GM19239 (cell line): ENCODE data around the gene KSR2.
"Not testable (repeated sequence)": the region's sequence is repeated elsewhere in the genome, so short reads cannot be mapped to it uniquely, and the experiment has no call there.

Experiments used
- DNase-seq: peaks from one replicate; pipeline ENCODE4 v3.0.0; 2011; ENCODE audit warnings: low spot score; ENCODE audit not compliant: insufficient read length
- FAIRE-seq: peaks from 2 replicates; lab custom pipeline; 2011; peaks lifted over from hg19 to GRCh38; lab: Jason Lieb, UNC

The KSR2 gene

GRCh38 chr12:117863002-117863709, 105.6 kb downstream of the KSR2 start:
- DNase-seq: no peak
- FAIRE-seq: no peak

- no peak for DNase-seq
- no peak for FAIRE-seq
Observed at GRCh38 chr12:117861691-117862090, 107.1 kb downstream of the KSR2 start.

GRCh38 chr12:117860787-117861290, 108.0 kb downstream of the KSR2 start:
- FAIRE-seq, DNase-seq: not testable (repeated sequence)

GRCh38 chr12:117860111-117860510, 108.7 kb downstream of the KSR2 start:
- DNase-seq: no peak
- no peak for FAIRE-seq

GRCh38 chr12:117857632-117858612, 110.9 kb downstream of the KSR2 start:
- DNase-seq: peak; percentile 41
- peak; percentile 72 for FAIRE-seq

- not testable (repeated sequence) for DNase-seq, FAIRE-seq
Observed at GRCh38 chr12:117857139-117857538, 111.7 kb downstream of the KSR2 start.

GRCh38 chr12:117855165-117855564, 113.6 kb downstream of the KSR2 start:
- DNase-seq: no peak
- FAIRE-seq: no peak

GRCh38 chr12:117854339-117855012, 114.3 kb downstream of the KSR2 start:
- DNase-seq: peak; percentile 29
- peak; percentile 11 for FAIRE-seq

- no peak for FAIRE-seq
- DNase-seq: no peak
Observed at GRCh38 chr12:117853600-117853999, 115.2 kb downstream of the KSR2 start.

- FAIRE-seq (peak; percentile 82), DNase-seq (peak; percentile 36)
Observed at GRCh38 chr12:117850048-117850447, 118.7 kb downstream of the KSR2 start.

GRCh38 chr12:117847371-117847770, 121.4 kb downstream of the KSR2 start:
- FAIRE-seq: no peak
- DNase-seq: no peak

- no peak for DNase-seq
- FAIRE-seq: no peak
Observed at GRCh38 chr12:117845271-117845904, 123.4 kb downstream of the KSR2 start.

GRCh38 chr12:117844114-117844830, 124.5 kb downstream of the KSR2 start:
- DNase-seq: no peak
- FAIRE-seq: no peak

GRCh38 chr12:117842630-117843029, 126.2 kb downstream of the KSR2 start:
- DNase-seq (no peak), FAIRE-seq (no peak)

- no peak for FAIRE-seq
- no peak for DNase-seq
Observed at GRCh38 chr12:117842220-117842619, 126.6 kb downstream of the KSR2 start.

GRCh38 chr12:117837737-117838050, 131.1 kb downstream of the KSR2 start:
- DNase-seq: no peak
- no peak for FAIRE-seq

- peak; percentile 53 for DNase-seq
- peak; percentile 88 for FAIRE-seq
Observed at GRCh38 chr12:117836999-117837736, 131.6 kb downstream of the KSR2 start.

- no peak for DNase-seq
- no peak for FAIRE-seq
Observed at GRCh38 chr12:117836476-117836875, 132.3 kb downstream of the KSR2 start.

GRCh38 chr12:117835156-117835555, 133.6 kb downstream of the KSR2 start:
- FAIRE-seq (no peak), DNase-seq (no peak)
